Medulla oblongata (tissue), 1 donor: ENCODE data around the gene AGBL5.

Experiments used
- DNase-seq: peaks from one replicate; pipeline ENCODE4 v3.0.0-alpha.2; 2015; ENCODE audit errors: extremely low spot score

AGBL5 gene

GRCh38 chr2:27024812-27025211 lies 26.7 kb upstream of the AGBL5 start:
- DNase-seq, result no peak

DNA sequence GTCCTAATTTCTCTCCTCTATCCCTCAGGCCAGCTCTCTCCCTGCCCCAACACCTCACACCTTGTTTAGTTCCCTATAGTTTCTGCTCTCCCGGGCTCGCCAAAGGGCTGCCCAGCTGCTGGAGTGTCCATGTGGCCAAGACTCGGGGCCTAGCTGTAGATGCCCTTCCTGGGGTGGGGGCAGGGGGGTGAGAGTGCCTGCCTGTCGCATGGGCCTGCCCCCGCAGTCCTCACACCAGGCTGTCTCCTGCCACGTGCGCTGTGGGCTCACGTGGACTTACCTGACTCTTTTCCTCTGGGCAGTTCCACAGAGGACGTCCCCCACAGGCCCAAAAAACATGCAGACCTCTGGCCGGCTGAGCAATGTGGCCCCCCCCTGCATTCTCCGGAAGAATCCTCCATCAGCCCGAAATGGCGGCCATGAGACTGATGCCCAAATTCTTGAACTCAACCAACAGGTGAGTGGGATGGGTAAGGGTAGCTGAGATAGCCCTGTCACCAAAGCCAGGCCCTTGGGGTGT lies 26.1 kb upstream of the AGBL5 start:
- no peak for DNase-seq

DNA sequence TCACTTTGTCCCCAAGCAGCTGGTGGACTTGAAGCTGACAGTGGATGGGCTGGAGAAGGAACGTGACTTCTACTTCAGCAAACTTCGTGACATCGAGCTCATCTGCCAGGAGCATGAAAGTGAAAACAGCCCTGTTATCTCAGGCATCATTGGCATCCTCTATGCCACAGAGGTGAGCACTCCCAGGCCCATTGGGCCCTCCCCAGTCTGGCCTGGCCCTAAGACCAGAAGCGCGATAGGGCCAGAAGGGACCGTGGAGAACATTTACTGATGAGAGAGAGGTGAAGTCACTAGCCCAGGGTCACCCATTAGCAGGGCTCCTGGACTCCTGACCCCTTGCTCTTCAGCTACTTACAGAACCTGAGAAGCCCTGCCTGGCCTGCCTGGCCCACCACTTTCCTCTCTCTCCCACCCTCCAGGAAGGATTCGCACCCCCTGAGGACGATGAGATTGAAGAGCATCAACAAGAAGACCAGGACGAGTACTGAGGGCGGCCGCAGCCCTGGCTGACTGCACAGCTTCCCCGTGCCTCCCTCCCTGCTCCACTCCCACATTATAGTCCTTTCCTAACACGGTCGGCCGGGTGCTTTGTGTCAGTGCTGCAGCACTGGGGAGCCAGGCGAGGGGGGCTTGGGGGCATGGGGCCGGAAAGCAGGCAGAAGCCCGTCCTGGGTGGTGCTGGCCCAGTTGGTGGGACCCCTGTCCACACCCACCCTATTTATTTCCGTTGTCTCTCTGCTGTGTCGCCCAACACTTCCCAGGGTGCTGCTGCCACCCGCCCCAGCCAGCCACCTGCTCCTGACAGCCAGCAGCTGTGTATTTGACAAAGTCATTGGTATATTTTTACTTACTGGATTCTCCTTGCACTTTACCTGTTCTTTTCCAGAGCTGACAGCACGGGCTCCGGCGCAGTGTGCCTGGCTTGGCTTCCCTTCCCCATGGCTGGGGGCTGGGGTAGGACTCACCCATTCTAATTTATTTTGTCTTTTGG lies 25.3 kb upstream of the AGBL5 start:
- DNase-seq, result no peak

- DNase-seq, result no peak
Observed at GRCh38 chr2:27027211-27027651, 24.2 kb upstream of the AGBL5 start.

- no peak for DNase-seq
Observed at GRCh38 chr2:27029051-27029450, 22.4 kb upstream of the AGBL5 start.

DNA sequence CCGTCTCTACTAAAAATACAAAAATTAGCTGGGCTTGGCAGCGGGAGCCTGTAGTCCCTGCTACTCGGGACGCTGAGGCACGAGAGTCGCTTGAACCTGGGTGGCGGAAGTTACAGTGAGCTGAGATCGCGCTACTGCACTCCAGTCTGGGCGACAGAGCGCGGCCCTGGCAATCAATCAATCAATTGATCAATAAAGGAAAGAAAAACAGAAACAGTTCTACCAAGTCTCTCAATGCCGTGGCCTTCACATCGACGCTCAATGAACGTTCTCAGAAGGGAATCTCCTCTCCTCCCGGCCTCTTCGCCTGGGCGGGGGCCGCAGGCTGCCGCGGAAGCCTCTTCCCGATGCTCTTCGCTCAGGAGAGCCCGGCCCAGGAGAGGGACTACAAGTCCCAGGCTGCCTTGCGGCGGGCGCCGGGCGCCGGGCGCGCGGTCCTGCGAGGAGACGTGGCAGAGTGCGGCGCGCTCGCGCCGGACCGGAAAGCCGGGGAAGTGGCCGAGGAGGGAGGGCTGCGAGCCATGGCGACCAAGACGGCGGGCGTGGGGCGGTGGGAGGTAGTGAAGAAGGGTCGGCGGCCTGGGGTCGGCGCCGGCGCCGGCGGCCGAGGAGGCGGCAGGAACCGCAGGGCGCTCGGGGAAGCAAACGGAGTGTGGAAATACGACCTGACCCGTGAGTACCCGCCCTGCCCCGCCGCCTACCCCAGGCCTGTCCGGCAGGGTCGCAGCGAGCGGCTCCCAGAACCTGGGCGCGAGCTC lies 18.8 kb upstream of the AGBL5 start, which contains the start of gene TMEM214:
Gene TMEM214, plus strand, starts transcription at position 471 of the 758 bp plus-strand sequence. Its CDS starts 51 bp downstream, at position 522.
- DNase-seq, result peak; percentile 90

- no peak for DNase-seq
Observed at GRCh38 chr2:27033253-27033852, 18.1 kb upstream of the AGBL5 start.

DNA sequence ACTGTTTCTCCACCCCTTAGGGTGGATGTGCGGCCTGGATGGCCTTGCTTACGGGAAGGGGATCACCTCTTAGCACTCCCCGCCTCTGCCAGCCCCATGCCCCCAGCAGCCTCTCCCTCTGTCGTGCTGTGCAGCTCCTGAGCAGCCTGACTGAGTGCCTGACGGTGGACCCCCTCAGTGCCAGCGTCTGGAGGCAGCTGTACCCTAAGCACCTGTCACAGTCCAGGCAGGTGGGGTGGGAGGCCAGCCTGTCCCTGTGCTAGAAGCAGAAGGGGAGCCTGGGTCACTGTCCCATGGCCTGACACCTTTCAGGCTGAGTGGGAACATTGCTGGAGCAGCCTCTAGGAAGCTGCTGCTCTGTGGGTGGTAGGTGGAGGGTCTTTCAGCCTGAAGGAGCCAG lies 13.5 kb upstream of the AGBL5 start:
- DNase-seq, result no peak

DNA sequence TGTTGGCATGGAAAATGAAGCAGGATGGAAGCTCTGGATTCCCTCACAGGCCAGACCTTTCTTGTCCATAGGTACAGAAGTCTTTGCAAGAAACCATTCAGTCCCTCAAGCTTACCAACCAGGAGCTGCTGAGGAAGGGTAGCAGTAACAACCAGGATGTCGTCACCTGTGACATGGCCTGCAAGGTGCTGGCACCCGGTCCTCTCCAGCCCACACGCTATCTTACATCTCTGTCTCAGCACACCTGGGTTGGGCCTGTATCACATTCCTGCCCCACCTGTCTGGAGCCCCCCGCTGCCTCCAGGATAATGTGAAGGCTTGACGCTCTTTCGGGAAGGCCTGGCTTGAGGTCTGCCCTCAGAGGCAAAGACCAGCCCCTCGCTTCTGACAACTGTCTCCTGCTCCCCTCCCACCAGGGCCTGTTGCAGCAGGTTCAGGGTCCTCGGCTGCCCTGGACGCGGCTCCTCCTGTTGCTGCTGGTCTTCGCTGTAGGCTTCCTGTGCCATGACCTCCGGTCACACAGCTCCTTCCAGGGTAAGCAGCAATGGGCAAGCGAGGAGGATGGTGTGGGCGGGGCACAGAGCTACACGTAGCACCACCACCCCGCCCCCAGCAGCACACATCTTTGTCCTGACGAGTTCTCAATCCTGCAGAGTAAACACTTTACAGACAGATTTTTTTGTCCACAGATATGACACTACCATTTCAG lies 12.7 kb upstream of the AGBL5 start:
- DNase-seq, result no peak

- no peak for DNase-seq
Observed at GRCh38 chr2:27039426-27039825, 12.0 kb upstream of the AGBL5 start.

DNA sequence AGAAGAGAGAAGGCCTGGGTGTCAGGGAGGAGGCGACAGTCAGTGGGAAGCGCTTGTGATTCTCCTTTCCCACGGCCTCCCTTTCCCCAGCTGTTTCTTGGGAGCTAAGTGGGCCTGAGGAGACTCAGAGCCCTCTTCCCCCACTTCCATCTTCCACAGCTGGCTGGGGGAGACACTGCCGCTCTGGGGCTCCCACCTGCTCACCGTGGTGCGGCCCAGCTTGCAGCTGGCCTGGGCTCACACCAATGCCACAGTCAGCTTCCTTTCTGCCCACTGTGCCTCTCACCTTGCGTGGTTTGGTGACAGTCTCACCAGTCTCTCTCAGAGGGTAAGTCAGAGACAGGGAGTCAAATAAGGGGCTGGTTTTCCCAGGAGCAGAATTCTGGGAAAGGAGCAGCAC lies 11.6 kb upstream of the AGBL5 start:
- no peak for DNase-seq

GRCh38 chr2:27040282-27040681 lies 11.2 kb upstream of the AGBL5 start:
- no peak for DNase-seq

GRCh38 chr2:27041752-27042151 lies 9.7 kb upstream of the AGBL5 start:
- no peak for DNase-seq

- no peak for DNase-seq
Observed at GRCh38 chr2:27042159-27042661, 9.3 kb upstream of the AGBL5 start.

GRCh38 chr2:27042985-27043634 lies 8.4 kb upstream of the AGBL5 start:
- no peak for DNase-seq

DNA sequence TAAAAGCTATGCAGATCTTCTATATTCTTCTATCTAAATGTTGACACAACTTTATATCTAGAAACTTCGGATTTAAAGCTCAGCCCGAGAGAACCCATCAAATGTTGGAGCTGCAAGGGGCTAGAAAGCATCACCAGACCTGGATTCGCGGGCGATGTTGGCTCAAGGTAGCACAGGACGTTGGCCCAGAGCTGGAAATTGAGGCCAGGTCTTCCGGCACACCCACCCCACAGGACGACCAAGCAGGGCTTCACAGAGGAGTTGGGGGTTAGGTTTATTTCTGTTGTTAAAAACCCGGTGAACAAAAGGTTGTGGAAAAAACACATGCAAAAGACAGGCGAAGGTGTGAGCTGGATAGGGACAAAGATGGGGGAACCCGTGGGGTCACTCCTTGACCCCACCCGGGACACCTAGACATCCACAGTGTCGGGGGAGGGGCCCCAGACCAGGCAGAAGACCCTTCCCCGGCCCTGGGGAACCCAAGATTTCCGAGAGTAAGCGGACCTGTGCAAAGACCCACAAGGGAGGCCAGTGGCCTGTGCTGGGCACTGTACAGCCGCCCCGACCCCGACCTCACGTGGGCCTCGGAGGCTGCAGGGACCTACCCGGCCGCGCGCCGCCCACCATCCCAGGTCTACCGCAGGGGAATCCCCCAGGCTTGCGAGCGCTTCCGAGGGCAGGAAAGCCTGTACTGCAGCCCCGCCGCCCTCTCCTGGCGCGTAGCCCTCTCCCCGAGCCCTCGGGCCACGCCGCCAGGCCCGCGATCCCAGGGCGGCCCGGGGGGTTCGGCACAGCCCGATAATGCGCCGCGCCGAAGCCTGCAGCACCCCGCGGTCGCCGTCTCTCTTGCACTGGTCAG lies 1.8 kb upstream of the AGBL5 start:
- peak; percentile 32 for DNase-seq

- peak; percentile 98 for DNase-seq
Observed at GRCh38 chr2:27050281-27050995, 1.0 kb upstream of the AGBL5 start.

- no peak for DNase-seq
Observed at GRCh38 chr2:27051902-27052645, 606 bp downstream of the AGBL5 start.
